ENCODE measurements around the gene DRD3.

DRD3 gene

GRCh38 chr3:114214542-114215341 is 35.9 kb upstream of the DRD3 start:
- no peak overlapping the region for H3K4me3 ChIP-seq (ENCODE audit: low read depth in 1 of 2, low read length in 2 of 2)
- H3K27ac ChIP-seq (ENCODE audit: low read length): peak overlapping the region; percentile 54
- no peaks in the 10 kb centered on the region for H3K4me1 ChIP-seq (ENCODE audit: control insufficient read depth in 1 of 2, insufficient read depth in 2 of 2, low read length in 2 of 2)

DNA sequence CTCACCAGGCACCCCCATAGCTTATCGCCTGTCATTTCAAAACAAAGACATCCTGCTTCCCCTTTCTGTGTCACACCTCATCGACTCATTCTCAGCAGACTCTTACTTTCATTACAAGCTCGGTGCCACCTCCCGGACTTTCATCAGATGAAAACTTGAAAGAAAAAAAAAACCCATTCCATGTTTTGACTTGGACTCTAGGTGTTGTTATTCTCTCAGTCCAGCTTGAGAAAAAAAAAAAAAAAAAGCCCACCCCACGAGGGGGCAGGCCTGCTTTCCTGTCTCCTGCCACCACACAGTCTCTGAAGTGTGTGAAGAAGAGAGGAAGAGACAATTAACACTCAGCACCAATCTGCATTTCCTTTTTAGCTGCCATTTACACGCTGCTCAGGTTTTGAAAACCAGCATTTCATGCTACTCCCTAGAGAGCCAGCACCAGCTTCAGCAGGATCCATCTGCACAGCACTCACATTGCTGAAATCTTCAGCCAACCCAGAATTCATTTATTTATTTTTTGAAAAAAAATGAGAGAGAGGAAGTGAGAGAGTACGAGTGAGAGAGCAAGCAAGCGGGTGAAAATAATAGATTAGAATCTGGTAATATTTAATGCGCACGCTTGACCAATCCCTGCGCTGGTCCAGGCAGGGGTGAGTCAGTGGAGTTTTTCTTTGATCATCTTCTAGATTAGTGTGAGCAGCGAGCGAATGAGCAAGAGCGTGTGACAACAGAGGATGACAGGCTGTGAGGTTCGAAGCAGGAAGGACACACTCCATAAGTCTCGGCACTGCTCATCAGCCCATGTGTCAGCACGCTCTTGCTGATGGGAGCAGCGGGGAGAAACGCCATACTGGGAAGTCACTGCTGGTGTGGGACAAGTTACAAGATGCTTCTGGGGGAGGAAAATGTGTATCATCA is 35.0 kb upstream of the DRD3 start:
- Histone ChIP-seq H3K27me3 (ENCODE audit: low read depth, low read length) (no peaks in the 10 kb centered on the region), H3K9me3 (ENCODE audit: control insufficient read depth in 1 of 2, low read length in 2 of 2) (no peaks in the 10 kb centered on the region), H3K27ac (ENCODE audit: low read length) (peak overlapping the region; percentile 54), H3K36me3 (ENCODE audit: control insufficient read depth in 1 of 2, insufficient read depth in 2 of 2, low read length in 2 of 2) (no peaks in the 10 kb centered on the region), H3K4me3 (ENCODE audit: low read depth in 1 of 2, low read length in 2 of 2) (peak overlapping the region in 1 of 2 donors; percentile 26), H3K4me1 (ENCODE audit: control insufficient read depth in 1 of 2, insufficient read depth in 2 of 2, low read length in 2 of 2) (no peaks in the 10 kb centered on the region)

More at GRCh38 chr3:114214542-114215341, 35.9 kb upstream of the DRD3 start:
- Histone ChIP-seq H3K36me3 (ENCODE audit: control insufficient read depth in 1 of 2, insufficient read depth in 2 of 2, low read length in 2 of 2) (no peaks in the 10 kb centered on the region), H3K9me3 (ENCODE audit: control insufficient read depth in 1 of 2, low read length in 2 of 2) (no peaks in the 10 kb centered on the region), H3K27me3 (ENCODE audit: low read depth, low read length) (no peaks in the 10 kb centered on the region)

DNA sequence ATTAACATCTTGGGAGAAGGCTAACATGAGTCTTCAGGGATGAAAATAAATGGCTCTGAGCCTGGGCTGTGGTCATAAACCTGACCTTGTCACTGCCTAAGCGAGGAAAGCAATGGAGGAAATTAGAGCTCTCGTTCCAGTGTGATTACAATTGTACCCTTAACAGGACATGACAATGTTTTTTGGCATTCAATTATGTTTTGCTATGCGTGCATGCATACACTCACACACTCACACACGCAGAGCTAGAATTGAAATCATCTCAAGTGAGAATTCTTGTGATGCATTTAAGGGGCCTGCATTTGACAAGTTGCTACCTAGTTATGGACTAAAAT is 34.4 kb upstream of the DRD3 start:
- Histone ChIP-seq H3K36me3 (ENCODE audit: control insufficient read depth in 1 of 2, insufficient read depth in 2 of 2, low read length in 2 of 2) (no peaks in the 10 kb centered on the region), H3K27ac (ENCODE audit: low read length) (peak overlapping the region; percentile 54), H3K4me3 (ENCODE audit: low read depth in 1 of 2, low read length in 2 of 2) (peak overlapping the region in 1 of 2 donors; percentile 26)

GRCh38 chr3:114212646-114213045 is 33.8 kb upstream of the DRD3 start:
- Histone ChIP-seq H3K4me3 (ENCODE audit: low read depth in 1 of 2, low read length in 2 of 2) (no peak overlapping the region), H3K4me1 (ENCODE audit: control insufficient read depth in 1 of 2, insufficient read depth in 2 of 2, low read length in 2 of 2) (no peaks in the 10 kb centered on the region), H3K27me3 (ENCODE audit: low read depth, low read length) (no peaks in the 10 kb centered on the region), H3K36me3 (ENCODE audit: control insufficient read depth in 1 of 2, insufficient read depth in 2 of 2, low read length in 2 of 2) (no peaks in the 10 kb centered on the region), H3K9me3 (ENCODE audit: control insufficient read depth in 1 of 2, low read length in 2 of 2) (no peaks in the 10 kb centered on the region), H3K27ac (ENCODE audit: low read length) (no peak overlapping the region)

More for the DNA sequence above, 34.4 kb upstream of the DRD3 start:
- Histone ChIP-seq H3K9me3 (ENCODE audit: control insufficient read depth in 1 of 2, low read length in 2 of 2) (no peaks in the 10 kb centered on the region), H3K27me3 (ENCODE audit: low read depth, low read length) (no peaks in the 10 kb centered on the region), H3K4me1 (ENCODE audit: control insufficient read depth in 1 of 2, insufficient read depth in 2 of 2, low read length in 2 of 2) (no peaks in the 10 kb centered on the region)

DNA sequence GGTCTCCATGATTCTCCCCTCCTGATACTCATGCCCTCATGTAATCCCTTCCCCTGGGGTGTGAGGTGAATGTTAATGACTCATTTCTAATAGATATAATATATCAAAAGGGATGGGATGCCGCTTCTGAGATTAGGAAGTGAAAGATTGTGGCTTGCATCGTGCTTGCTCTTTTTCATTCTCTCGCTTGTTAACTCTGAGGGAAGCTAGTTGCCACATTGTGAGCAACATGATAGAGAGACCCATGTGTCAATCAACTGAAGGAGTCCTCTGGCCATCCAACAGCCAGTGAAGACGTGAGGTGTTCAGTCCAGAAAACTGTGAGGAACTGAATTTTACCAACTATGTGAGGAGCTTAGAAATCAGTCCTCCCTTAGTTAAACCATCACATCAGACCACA is 28.9 kb upstream of the DRD3 start:
- H3K9me3 ChIP-seq (ENCODE audit: control insufficient read depth in 1 of 2, low read length in 2 of 2): no peaks in the 10 kb centered on the region
- H3K27me3 ChIP-seq (ENCODE audit: low read depth, low read length): no peaks in the 10 kb centered on the region
- H3K36me3 ChIP-seq (ENCODE audit: control insufficient read depth in 1 of 2, insufficient read depth in 2 of 2, low read length in 2 of 2): no peaks in the 10 kb centered on the region
- H3K4me1 ChIP-seq (ENCODE audit: control insufficient read depth in 1 of 2, insufficient read depth in 2 of 2, low read length in 2 of 2): no peaks in the 10 kb centered on the region
- H3K27ac ChIP-seq (ENCODE audit: low read length): no peak overlapping the region
- no peak overlapping the region for H3K4me3 ChIP-seq (ENCODE audit: low read depth in 1 of 2, low read length in 2 of 2)

GRCh38 chr3:114206342-114206741 is 27.5 kb upstream of the DRD3 start:
- no peaks in the 10 kb centered on the region for H3K27me3 ChIP-seq (ENCODE audit: low read depth, low read length)
- no peaks in the 10 kb centered on the region for H3K4me1 ChIP-seq (ENCODE audit: control insufficient read depth in 1 of 2, insufficient read depth in 2 of 2, low read length in 2 of 2)
- no peaks in the 10 kb centered on the region for H3K36me3 ChIP-seq (ENCODE audit: control insufficient read depth in 1 of 2, insufficient read depth in 2 of 2, low read length in 2 of 2)
- no peaks in the 10 kb centered on the region for H3K9me3 ChIP-seq (ENCODE audit: control insufficient read depth in 1 of 2, low read length in 2 of 2)
- H3K27ac ChIP-seq (ENCODE audit: low read length): no peak overlapping the region
- no peak overlapping the region for H3K4me3 ChIP-seq (ENCODE audit: low read depth in 1 of 2, low read length in 2 of 2)

GRCh38 chr3:114205541-114205940 is 26.7 kb upstream of the DRD3 start:
- no peaks in the 10 kb centered on the region for H3K27me3 ChIP-seq (ENCODE audit: low read depth, low read length)
- no peaks in the 10 kb centered on the region for H3K36me3 ChIP-seq (ENCODE audit: control insufficient read depth in 1 of 2, insufficient read depth in 2 of 2, low read length in 2 of 2)
- no peak overlapping the region for H3K27ac ChIP-seq (ENCODE audit: low read length)
- H3K4me1 ChIP-seq (ENCODE audit: control insufficient read depth in 1 of 2, insufficient read depth in 2 of 2, low read length in 2 of 2): no peaks in the 10 kb centered on the region
- no peaks in the 10 kb centered on the region for H3K9me3 ChIP-seq (ENCODE audit: control insufficient read depth in 1 of 2, low read length in 2 of 2)
- H3K4me3 ChIP-seq (ENCODE audit: low read depth in 1 of 2, low read length in 2 of 2): no peak overlapping the region

DNA sequence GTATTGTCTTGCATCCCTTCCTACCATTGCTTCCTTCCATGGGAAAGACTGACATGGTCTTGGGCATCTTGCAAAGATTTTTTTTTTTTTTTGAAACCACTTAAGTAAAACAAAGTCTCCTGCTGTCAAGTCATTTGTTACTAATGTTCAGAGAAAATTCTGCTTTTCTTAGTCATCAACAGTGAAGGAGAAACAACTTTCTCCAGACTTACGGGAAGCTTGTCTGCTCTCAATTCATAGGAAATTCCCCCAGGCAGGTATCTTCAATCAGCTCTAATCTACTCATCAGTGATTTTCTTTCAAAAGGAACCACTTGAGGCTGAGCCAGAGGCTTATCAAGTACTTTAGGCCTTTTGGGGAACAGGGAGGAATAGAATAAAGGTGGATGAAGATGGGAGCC is 15.9 kb upstream of the DRD3 start:
- H3K4me1 ChIP-seq (ENCODE audit: control insufficient read depth in 1 of 2, insufficient read depth in 2 of 2, low read length in 2 of 2): no peaks in the 10 kb centered on the region
- no peaks in the 10 kb centered on the region for H3K36me3 ChIP-seq (ENCODE audit: control insufficient read depth in 1 of 2, insufficient read depth in 2 of 2, low read length in 2 of 2)
- no peaks in the 10 kb centered on the region for H3K9me3 ChIP-seq (ENCODE audit: control insufficient read depth in 1 of 2, low read length in 2 of 2)
- no peak overlapping the region for H3K4me3 ChIP-seq (ENCODE audit: low read depth in 1 of 2, low read length in 2 of 2)
- no peak overlapping the region for H3K27ac ChIP-seq (ENCODE audit: low read length)
- no peaks in the 10 kb centered on the region for H3K27me3 ChIP-seq (ENCODE audit: low read depth, low read length)

DNA sequence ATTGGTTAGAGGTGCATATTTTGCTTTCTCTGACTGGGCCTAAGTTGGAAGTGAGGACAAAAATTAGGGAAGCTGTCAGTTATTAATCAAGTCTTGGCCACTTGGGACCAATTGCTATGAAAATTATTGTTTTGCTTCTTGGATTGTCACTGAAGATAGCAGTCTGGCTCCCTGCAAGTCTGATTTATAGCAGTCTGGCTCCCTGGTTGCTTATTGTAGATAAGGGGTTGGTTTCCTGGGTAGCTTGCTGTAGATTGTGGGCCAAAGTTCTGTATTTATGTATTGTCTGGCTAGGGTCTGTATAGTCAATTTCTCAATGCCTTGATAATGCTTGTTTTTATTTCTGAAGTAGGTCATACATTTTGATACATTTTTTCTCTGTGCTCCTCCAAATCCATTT is 13.3 kb upstream of the DRD3 start:
- Histone ChIP-seq H3K4me3 (ENCODE audit: low read depth in 1 of 2, low read length in 2 of 2) (no peak overlapping the region), H3K27me3 (ENCODE audit: low read depth, low read length) (no peaks in the 10 kb centered on the region), H3K9me3 (ENCODE audit: control insufficient read depth in 1 of 2, low read length in 2 of 2) (no peaks in the 10 kb centered on the region), H3K27ac (ENCODE audit: low read length) (no peak overlapping the region), H3K36me3 (ENCODE audit: control insufficient read depth in 1 of 2, insufficient read depth in 2 of 2, low read length in 2 of 2) (no peaks in the 10 kb centered on the region), H3K4me1 (ENCODE audit: control insufficient read depth in 1 of 2, insufficient read depth in 2 of 2, low read length in 2 of 2) (no peaks in the 10 kb centered on the region)

DNA sequence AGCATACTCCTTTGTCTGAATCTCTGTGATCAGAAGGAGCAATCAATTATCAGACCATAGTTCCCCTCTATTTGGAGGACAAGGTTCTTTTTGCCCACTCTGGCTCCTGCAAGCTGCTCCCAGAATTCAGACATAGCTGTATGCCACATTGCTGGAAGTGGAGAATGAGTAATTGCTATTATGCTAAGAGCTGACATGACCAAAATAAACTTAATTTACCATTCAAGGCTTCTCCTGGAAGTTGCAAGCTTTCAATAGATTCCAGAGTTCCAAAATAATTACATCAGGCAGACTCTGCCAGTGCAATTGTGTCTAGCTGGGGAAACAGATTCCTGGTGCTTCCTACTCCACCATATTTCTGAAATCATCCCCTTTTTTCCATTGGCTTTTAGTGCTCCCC is 7.6 kb upstream of the DRD3 start:
- Histone ChIP-seq H3K4me1 (ENCODE audit: control insufficient read depth in 1 of 2, insufficient read depth in 2 of 2, low read length in 2 of 2) (no peaks in the 10 kb centered on the region), H3K27me3 (ENCODE audit: low read depth, low read length) (no peaks in the 10 kb centered on the region), H3K4me3 (ENCODE audit: low read depth in 1 of 2, low read length in 2 of 2) (no peak overlapping the region), H3K27ac (ENCODE audit: low read length) (no peak overlapping the region), H3K9me3 (ENCODE audit: control insufficient read depth in 1 of 2, low read length in 2 of 2) (peaks cover 0 to 16% of the 10 kb centered on the region in 2 donors), H3K36me3 (ENCODE audit: control insufficient read depth in 1 of 2, insufficient read depth in 2 of 2, low read length in 2 of 2) (no peaks in the 10 kb centered on the region)

GRCh38 chr3:114179575-114179974 is 723 bp upstream of the DRD3 start:
- Histone ChIP-seq H3K27me3 (ENCODE audit: low read depth, low read length) (no peaks in the 10 kb centered on the region), H3K36me3 (ENCODE audit: control insufficient read depth in 1 of 2, insufficient read depth in 2 of 2, low read length in 2 of 2) (no peaks in the 10 kb centered on the region), H3K4me3 (ENCODE audit: low read depth in 1 of 2, low read length in 2 of 2) (no peak overlapping the region), H3K27ac (ENCODE audit: low read length) (no peak overlapping the region), H3K4me1 (ENCODE audit: control insufficient read depth in 1 of 2, insufficient read depth in 2 of 2, low read length in 2 of 2) (no peaks in the 10 kb centered on the region), H3K9me3 (ENCODE audit: control insufficient read depth in 1 of 2, low read length in 2 of 2) (peaks cover 0 to 3% of the 10 kb centered on the region in 2 donors)
